Measurements from ENCODE around the gene ADGRB3.

Gene ADGRB3

GRCh38 chr6:69089539-69089938, 454.5 kb downstream of the ADGRB3 start:
- H3K4me3 ChIP-seq (ENCODE audit: low read depth, low read length), result no peak overlapping the region
- TF ChIP-seq CTCF (IDR thresholded peaks at IDR 0.05; ENCODE audit: low read depth, low read length), result no peak

GRCh38 chr6:69090132-69090531, 455.1 kb downstream of the ADGRB3 start:
- TF ChIP-seq CTCF (IDR thresholded peaks at IDR 0.05; ENCODE audit: low read depth, low read length), result no peak

GRCh38 chr6:69096681-69097080, 461.6 kb downstream of the ADGRB3 start:
- H3K4me3 ChIP-seq (ENCODE audit: low read depth, low read length), result no peak overlapping the region
- TF ChIP-seq CTCF (IDR thresholded peaks at IDR 0.05; ENCODE audit: low read depth, low read length), result no peak

More at GRCh38 chr6:69090132-69090531, 455.1 kb downstream of the ADGRB3 start:
- no peak overlapping the region for H3K4me3 ChIP-seq (ENCODE audit: low read depth, low read length)

GRCh38 chr6:69097948-69098347, 462.9 kb downstream of the ADGRB3 start:
- TF ChIP-seq CTCF (IDR thresholded peaks at IDR 0.05; ENCODE audit: low read depth, low read length), result no peak
- H3K4me3 ChIP-seq (ENCODE audit: low read depth, low read length), result no peak overlapping the region

GRCh38 chr6:69098910-69099309, 463.8 kb downstream of the ADGRB3 start:
- H3K4me3 ChIP-seq (ENCODE audit: low read depth, low read length), result no peak overlapping the region
- TF ChIP-seq CTCF (IDR thresholded peaks at IDR 0.05; ENCODE audit: low read depth, low read length), result no peak

- no peak overlapping the region for H3K4me3 ChIP-seq (ENCODE audit: low read depth, low read length)
- no peak for TF ChIP-seq CTCF (IDR thresholded peaks at IDR 0.05; ENCODE audit: low read depth, low read length)
These were observed 465.7 kb downstream of the ADGRB3 start for GRCh38 chr6:69100772-69101171.

- no peak overlapping the region for H3K4me3 ChIP-seq (ENCODE audit: low read depth, low read length)
- TF ChIP-seq CTCF (IDR thresholded peaks at IDR 0.05; ENCODE audit: low read depth, low read length), result no peak
These were observed 467.3 kb downstream of the ADGRB3 start for GRCh38 chr6:69102416-69102815.
